ENCODE data around the gene TBC1D22A. TPM values are rescaled to one million over a fixed set of nuclear protein-coding genes. Genes with fewer than 3 reads are reported as not detected.
A peak's percentile ranks its signal among the peaks of the same experiment; 100 is the strongest.

The TBC1D22A gene
- total RNA-seq, 1 experiment from 2014 or later, result 26.0 TPM

DNA sequence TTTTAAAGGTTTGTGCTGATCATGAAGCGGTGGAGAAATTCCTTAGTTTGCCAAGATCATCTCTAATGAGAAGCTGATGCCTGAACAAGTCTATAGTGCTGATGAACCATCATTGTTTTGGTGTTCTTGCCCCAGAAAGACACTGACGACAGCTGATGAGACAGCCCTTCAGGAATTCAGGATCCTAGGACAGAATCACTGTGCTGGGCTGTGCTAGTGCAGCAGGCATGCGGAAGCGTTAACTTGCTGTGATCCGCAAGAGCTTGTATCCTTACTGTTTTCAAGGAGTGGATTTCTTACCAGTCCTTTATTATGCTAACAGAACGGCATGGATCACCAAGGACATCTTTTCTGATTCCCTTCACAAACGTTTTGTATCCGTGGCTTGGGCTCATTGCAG lies 104.1 kb downstream of the TBC1D22A start:
- CTCF ChIA-PET, result interaction anchor here (0.6 to 1.0 kb wide), 5 partner anchors 21 to 112 kb away, joined by 3 to 5 read pairs (median 3); no protein-coding TSS in a partner anchor
- intact Hi-C loops (cut with micrococcal nuclease), result no loop called here
- peak; percentile 57 for DNase-seq (ENCODE audit: unreplicated experiment)
- Mint-ChIP-seq H3K27me3 (ENCODE audit: insufficient read depth, unreplicated experiment) (no peaks in the 10 kb centered on the region), H3K4me3 (ENCODE audit: unreplicated experiment) (no peak overlapping the region), H3K9me3 (ENCODE audit: unreplicated experiment) (no peaks in the 10 kb centered on the region), H3K4me1 (ENCODE audit: insufficient read depth, unreplicated experiment) (peaks cover 11% of the 10 kb centered on the region), H3K36me3 (ENCODE audit: insufficient read depth, unreplicated experiment) (peaks cover 5% of the 10 kb centered on the region), H3K27ac (ENCODE audit: low read depth, unreplicated experiment) (peak overlapping the region; percentile 80)
- POLR2A ChIA-PET, result interaction anchor here (0.9 to 1.4 kb wide), 5 partner anchors 21 to 243 kb away, joined by 3 to 10 read pairs (median 4); no protein-coding TSS in a partner anchor
- TF ChIP-seq, protein P1, sequence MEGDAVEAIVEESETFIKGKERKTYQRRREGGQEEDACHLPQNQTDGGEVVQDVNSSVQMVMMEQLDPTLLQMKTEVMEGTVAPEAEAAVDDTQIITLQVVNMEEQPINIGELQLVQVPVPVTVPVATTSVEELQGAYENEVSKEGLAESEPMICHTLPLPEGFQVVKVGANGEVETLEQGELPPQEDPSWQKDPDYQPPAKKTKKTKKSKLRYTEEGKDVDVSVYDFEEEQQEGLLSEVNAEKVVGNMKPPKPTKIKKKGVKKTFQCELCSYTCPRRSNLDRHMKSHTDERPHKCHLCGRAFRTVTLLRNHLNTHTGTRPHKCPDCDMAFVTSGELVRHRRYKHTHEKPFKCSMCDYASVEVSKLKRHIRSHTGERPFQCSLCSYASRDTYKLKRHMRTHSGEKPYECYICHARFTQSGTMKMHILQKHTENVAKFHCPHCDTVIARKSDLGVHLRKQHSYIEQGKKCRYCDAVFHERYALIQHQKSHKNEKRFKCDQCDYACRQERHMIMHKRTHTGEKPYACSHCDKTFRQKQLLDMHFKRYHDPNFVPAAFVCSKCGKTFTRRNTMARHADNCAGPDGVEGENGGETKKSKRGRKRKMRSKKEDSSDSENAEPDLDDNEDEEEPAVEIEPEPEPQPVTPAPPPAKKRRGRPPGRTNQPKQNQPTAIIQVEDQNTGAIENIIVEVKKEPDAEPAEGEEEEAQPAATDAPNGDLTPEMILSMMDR (IDR thresholded peaks at IDR 0.05; ENCODE audit: unreplicated experiment), result no peak
- BruUV-seq (replicated peaks), result no TSS peak

DNA sequence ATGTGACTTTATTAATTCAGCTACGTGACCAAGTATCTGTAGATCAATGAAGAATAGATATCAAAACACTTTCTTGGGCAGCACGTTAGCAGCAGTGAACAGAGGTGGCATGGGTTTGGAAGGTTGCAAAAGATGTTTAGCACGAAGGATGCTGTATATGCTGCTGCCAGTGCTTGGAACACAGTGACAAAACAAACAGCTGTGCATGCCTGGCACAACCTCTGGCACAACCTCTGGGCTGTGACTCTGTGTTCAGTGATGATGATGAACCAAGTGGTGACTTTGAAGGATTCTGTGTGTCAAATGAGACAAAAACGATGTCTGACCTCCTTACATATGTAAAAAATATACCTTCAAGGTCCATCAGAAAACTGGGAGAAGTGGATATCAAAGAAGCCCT lies 104.7 kb downstream of the TBC1D22A start:
- H3K27ac Mint-ChIP-seq (ENCODE audit: low read depth, unreplicated experiment), result peak overlapping the region; percentile 80
- no peaks in the 10 kb centered on the region for H3K27me3 Mint-ChIP-seq (ENCODE audit: insufficient read depth, unreplicated experiment)
- H3K36me3 Mint-ChIP-seq (ENCODE audit: insufficient read depth, unreplicated experiment), result peaks cover 5% of the 10 kb centered on the region
- intact Hi-C loops (cut with micrococcal nuclease), result no loop called here
- ChIA-PET POLR2A (interaction anchor here (1.1 to 1.4 kb wide), 3 partner anchors 21 to 25 kb away, joined by 4 to 10 read pairs (median 4); no protein-coding TSS in a partner anchor), CTCF (interaction anchor here (0.6 to 1.0 kb wide), 5 partner anchors 25 to 1112 kb away, joined by 3 to 5 read pairs (median 3); no protein-coding TSS in a partner anchor)
- TF ChIP-seq, protein P1 (IDR thresholded peaks at IDR 0.05; ENCODE audit: unreplicated experiment), result no peak
- no TSS peak for BruUV-seq (replicated peaks)
- DNase-seq (ENCODE audit: unreplicated experiment), result no peak
- H3K4me1 Mint-ChIP-seq (ENCODE audit: insufficient read depth, unreplicated experiment), result peaks cover 9% of the 10 kb centered on the region
- H3K4me3 Mint-ChIP-seq (ENCODE audit: unreplicated experiment), result no peak overlapping the region
- no peaks in the 10 kb centered on the region for H3K9me3 Mint-ChIP-seq (ENCODE audit: unreplicated experiment)

DNA sequence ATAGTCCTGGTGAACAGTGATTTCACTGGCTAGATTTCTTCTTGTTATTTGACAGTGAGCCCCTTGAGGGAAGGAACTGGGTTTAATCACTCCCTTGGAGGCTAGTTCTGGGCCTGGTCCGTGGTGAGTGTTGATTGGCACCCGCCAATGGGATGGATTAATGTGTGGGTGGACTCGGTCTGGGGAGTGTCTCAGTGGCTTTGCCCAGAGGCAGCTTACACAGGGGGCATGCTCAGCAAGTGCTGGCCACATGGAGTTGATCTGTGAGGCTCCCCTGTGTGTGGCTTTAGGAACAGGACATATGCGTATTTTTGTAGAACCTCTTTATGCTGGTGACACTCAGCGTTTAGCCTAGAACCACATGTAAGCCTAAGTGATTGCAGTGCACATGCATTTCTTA lies 106.9 kb downstream of the TBC1D22A start:
- H3K36me3 Mint-ChIP-seq (ENCODE audit: insufficient read depth, unreplicated experiment), result peaks cover 5% of the 10 kb centered on the region
- no peaks in the 10 kb centered on the region for H3K27me3 Mint-ChIP-seq (ENCODE audit: insufficient read depth, unreplicated experiment)
- TF ChIP-seq, protein P1 (IDR thresholded peaks at IDR 0.05; ENCODE audit: unreplicated experiment), result no peak
- no peak overlapping the region for H3K4me3 Mint-ChIP-seq (ENCODE audit: unreplicated experiment)
- no peak overlapping the region for H3K27ac Mint-ChIP-seq (ENCODE audit: low read depth, unreplicated experiment)
- H3K9me3 Mint-ChIP-seq (ENCODE audit: unreplicated experiment), result no peaks in the 10 kb centered on the region
- peaks cover 7% of the 10 kb centered on the region for H3K4me1 Mint-ChIP-seq (ENCODE audit: insufficient read depth, unreplicated experiment)
- CTCF ChIA-PET, result interaction anchor here (0.6 kb wide), 1 partner anchor 16 kb away, joined by 3 read pairs; no protein-coding TSS in a partner anchor
- DNase-seq (ENCODE audit: unreplicated experiment), result no peak
- intact Hi-C loops (cut with micrococcal nuclease), result no loop called here
- BruUV-seq (replicated peaks), result no TSS peak
- POLR2A ChIA-PET, result no interaction called here

DNA sequence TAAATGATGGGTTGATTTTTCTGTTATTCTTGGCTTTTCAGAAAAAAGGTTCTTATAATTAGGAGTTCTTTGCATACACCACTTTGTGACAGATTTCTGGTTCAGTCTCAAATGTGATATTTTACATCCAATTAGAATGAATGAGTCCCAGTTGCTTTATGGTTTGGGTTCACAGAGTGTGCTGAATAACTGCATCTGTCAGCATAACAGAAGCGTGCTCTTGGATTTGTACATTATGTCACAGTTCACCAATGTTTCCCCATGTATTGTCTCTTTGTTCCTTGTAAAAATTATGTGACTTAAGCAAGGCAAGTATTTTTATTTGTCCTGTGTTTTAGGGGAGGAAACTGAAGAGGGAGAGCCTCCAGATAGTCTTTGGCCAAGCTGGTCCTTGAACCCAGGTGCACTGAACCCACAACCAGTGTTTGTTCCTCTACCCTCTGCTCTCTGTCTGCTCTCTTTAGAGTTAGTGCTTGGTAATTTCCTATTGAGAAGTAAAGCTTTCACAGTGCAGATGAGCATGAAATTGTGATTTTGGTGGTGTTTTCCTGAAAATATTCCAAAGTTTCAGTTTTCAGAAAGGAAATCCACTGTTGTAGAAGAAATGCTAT lies 107.5 kb downstream of the TBC1D22A start:
- DNase-seq (ENCODE audit: unreplicated experiment), result no peak
- Mint-ChIP-seq H3K9me3 (ENCODE audit: unreplicated experiment) (no peaks in the 10 kb centered on the region), H3K27ac (ENCODE audit: low read depth, unreplicated experiment) (no peak overlapping the region), H3K36me3 (ENCODE audit: insufficient read depth, unreplicated experiment) (peaks cover 5% of the 10 kb centered on the region), H3K4me1 (ENCODE audit: insufficient read depth, unreplicated experiment) (peaks cover 7% of the 10 kb centered on the region), H3K4me3 (ENCODE audit: unreplicated experiment) (no peak overlapping the region), H3K27me3 (ENCODE audit: insufficient read depth, unreplicated experiment) (no peaks in the 10 kb centered on the region)
- ChIA-PET CTCF (interaction anchor here (0.6 kb wide), 1 partner anchor 15 kb away, joined by 3 read pairs; no protein-coding TSS in a partner anchor), POLR2A (no interaction called here)
- TF ChIP-seq, protein P1 (IDR thresholded peaks at IDR 0.05; ENCODE audit: unreplicated experiment), result no peak
- BruUV-seq (replicated peaks), result no TSS peak
- intact Hi-C loops (cut with micrococcal nuclease), result no loop called here
